ENCODE data around the gene FIBIN.

FIBIN gene

DNA sequence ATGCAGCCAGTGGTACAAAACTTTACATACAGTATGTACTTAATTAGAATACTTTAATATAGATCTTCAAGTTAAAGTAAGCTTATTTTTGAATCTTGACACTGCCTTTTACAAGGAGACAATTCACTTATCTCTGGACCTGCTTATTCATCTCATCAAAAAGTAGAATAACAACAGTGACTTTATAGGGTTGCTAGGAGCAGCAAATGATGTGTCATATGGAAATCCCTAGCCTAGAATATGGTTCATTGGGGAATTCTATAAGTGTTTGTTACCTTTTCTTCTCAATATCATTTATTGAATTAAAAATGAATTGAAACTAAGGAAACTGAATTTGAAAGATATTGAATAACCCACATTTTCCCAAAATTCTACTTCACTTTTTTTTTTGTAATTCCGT is 45.0 kb upstream of the FIBIN start:
- intact Hi-C loops (cut with DNase I; ENCODE audit: low total_unique reads): loop anchor here (10.0 kb wide), 1 partner anchor 46 kb away; the partner anchor contains the start of gene FIBIN
- no peak for DNase-seq
- Histone ChIP-seq H3K27me3 (no peaks in the 10 kb centered on the region), H3K4me1 (peaks cover 0 to 88% (median 43%) of the 10 kb centered on the region in 4 donors), H3K27ac (peak overlapping the region; percentile 49 to 58), H3K9me3 (no peaks in the 10 kb centered on the region), H3K36me3 (no peaks in the 10 kb centered on the region), H3K4me3 (no peak overlapping the region)
- TF ChIP-seq CTCF (IDR thresholded peaks at IDR 0.05): no peak

- Histone ChIP-seq H3K27me3 (no peaks in the 10 kb centered on the region), H3K9me3 (no peaks in the 10 kb centered on the region), H3K27ac (peak overlapping the region in 1 of 2 donors; percentile 53), H3K36me3 (no peaks in the 10 kb centered on the region), H3K4me3 (no peak overlapping the region), H3K4me1 (peaks cover 0 to 88% (median 40%) of the 10 kb centered on the region in 4 donors)
- DNase-seq: no peak
- no peak for TF ChIP-seq CTCF (IDR thresholded peaks at IDR 0.05)
- intact Hi-C loops (cut with DNase I; ENCODE audit: low total_unique reads): loop anchor here (10.0 kb wide), 1 partner anchor 45 kb away; the partner anchor contains the start of gene FIBIN
Measured at GRCh38 chr11:26949846-26950245, 44.1 kb upstream of the FIBIN start.

DNA sequence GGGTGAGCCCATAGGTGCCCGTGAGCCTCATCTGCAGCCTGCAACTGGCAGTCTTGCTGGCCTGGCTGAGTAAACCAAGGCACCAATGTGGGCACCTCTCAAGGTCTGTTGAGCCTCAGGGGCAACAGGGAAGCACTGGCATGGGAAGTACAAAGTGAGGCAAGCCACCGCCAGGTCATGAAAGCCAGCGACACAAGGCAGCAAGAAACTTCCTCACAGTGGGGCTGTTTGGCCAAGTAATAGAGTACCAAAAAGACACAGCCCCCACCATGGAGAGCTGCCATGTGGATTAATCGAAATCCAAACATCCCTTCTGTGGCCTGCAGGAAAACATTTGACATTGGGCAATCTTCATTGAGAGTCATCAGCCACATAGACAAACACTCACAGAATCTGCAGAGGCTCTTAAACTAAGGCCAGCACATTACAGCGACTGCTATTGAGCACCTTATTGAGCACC is 43.6 kb upstream of the FIBIN start:
- intact Hi-C loops (cut with DNase I; ENCODE audit: low total_unique reads): no loop called here

DNA sequence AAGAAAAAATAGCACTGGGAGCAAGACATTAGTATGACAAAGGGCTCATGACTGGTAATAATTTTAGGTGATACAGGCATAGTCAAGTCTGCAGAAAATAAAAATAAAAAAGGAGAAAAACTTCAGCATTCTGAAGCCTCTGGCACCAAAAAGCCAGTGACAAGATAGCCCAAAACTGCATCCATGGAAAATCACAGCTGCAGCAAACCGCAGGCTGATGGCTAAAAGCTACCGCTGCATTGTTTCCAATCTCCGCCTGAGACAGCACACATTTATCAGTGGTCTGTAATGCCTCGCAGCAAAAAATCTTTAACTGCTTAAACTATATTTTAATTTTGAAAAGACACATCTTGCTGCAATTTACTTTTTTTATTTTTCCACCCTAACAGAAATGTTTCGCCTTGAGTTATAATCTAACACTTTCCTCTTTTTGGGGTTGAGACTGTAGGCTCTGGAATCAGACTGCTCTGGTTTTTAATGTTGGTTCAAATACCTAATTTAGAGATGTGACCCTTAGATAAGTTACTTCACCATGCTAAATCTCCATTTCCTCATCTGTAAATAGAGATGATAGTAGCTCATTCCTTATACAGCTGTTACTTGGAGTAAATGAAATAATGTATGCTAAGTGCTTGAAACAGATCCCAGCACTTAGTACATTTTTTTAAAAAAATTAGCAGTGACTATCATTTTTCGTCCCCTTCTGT is 42.0 kb upstream of the FIBIN start:
- TF ChIP-seq CTCF (IDR thresholded peaks at IDR 0.05): no peak
- Histone ChIP-seq H3K4me1 (peaks cover 0 to 68% (median 28%) of the 10 kb centered on the region in 4 donors), H3K9me3 (no peaks in the 10 kb centered on the region), H3K27me3 (no peaks in the 10 kb centered on the region), H3K4me3 (no peak overlapping the region), H3K36me3 (no peaks in the 10 kb centered on the region), H3K27ac (peak overlapping the region; percentile 45 to 53)
- intact Hi-C loops (cut with DNase I; ENCODE audit: low total_unique reads): no loop called here
- DNase-seq: no peak

More for the DNA sequence above, 43.6 kb upstream of the FIBIN start:
- H3K9me3 ChIP-seq: no peaks in the 10 kb centered on the region
- DNase-seq: no peak
- no peaks in the 10 kb centered on the region for H3K27me3 ChIP-seq
- peak overlapping the region in 1 of 2 donors; percentile 53 for H3K27ac ChIP-seq
- no peak for TF ChIP-seq CTCF (IDR thresholded peaks at IDR 0.05)
- no peak overlapping the region for H3K4me3 ChIP-seq
- H3K36me3 ChIP-seq: no peaks in the 10 kb centered on the region
- peaks cover 0 to 84% (median 38%) of the 10 kb centered on the region in 4 donors for H3K4me1 ChIP-seq

GRCh38 chr11:26953770-26954392 is 40.0 kb upstream of the FIBIN start:
- H3K4me1 ChIP-seq: peaks cover 0 to 50% (median 17%) of the 10 kb centered on the region in 4 donors
- no peak for TF ChIP-seq CTCF (IDR thresholded peaks at IDR 0.05)
- intact Hi-C loops (cut with DNase I; ENCODE audit: low total_unique reads): no loop called here
- H3K36me3 ChIP-seq: no peaks in the 10 kb centered on the region
- no peak overlapping the region for H3K4me3 ChIP-seq
- H3K27ac ChIP-seq: peak overlapping the region; percentile 29 to 53
- H3K9me3 ChIP-seq: no peaks in the 10 kb centered on the region
- H3K27me3 ChIP-seq: no peaks in the 10 kb centered on the region
- DNase-seq: no peak

All from tibial artery (tissue), 4 donors.